ENCODE data around the gene MRPS18B. TPM values are rescaled to one million over a fixed set of nuclear protein-coding genes. Genes with fewer than 3 reads are reported as not detected.
A peak's percentile ranks its signal among the peaks of the same experiment; 100 is the strongest.

MRPS18B gene
- total and polyA plus RNA-seq, 2 of the 13 experiments (the other 11 are each of a cell fraction or from before 2014, with no cell fraction given) = 125 to 131 TPM

- TF ChIP-seq HOXA3 (CRISPR knock-in tag; IDR thresholded peaks at IDR 0.05) (no peak), SKIL (CRISPR knock-in tag; IDR thresholded peaks at IDR 0.05; ENCODE audit: borderline replicate concordance) (no peak), ZNF557 (CRISPR knock-in tag; IDR thresholded peaks at IDR 0.05) (no peak), AGO2 (optimal IDR thresholded peaks at IDR 0.05; ENCODE audit: low read depth, low read length) (peak; percentile 75), ZNF547 (CRISPR knock-in tag; IDR thresholded peaks at IDR 0.05) (no peak), CTCF (CRISPR knock-in tag; IDR thresholded peaks at IDR 0.05) (peak; percentile 22; the same call in 1 of the 2 replicates), GABPA (IDR thresholded peaks at IDR 0.05; ENCODE audit: low read depth, low read length) (no peak), GABPA (CRISPR knock-in tag; IDR thresholded peaks at IDR 0.05; ENCODE audit: low read depth) (no peak)
These were observed 5.4 kb upstream of the MRPS18B start (continued) for GRCh38 chr6:30612213-30612612.

DNA sequence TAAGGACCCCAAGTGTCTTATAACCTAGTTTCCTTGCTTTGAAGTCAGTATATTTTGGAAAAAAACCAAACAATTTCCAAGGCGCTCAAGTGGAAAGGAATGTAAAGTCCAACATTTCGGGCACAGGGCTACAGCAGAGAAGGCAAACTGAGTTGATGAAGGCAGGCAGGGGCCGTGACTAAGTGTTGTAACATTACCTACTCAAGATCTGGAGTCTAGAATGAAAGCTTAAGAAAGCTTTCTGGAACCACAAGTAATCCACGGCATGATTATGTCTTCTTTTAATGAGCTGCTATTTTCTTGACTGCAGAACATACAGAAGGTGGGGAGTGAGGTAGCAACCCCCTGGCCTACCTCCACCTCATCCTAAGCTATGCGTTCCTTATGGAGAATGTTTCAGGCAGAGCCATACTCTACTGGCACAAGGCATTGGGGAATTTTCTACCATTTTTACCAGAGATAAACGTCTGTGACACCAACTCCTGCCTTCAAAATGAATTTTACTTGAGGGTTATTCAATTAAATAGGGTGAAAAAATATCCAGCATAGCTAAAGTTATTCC lies 4.9 kb upstream of the MRPS18B start:
- H3K4me2 ChIP-seq (ENCODE audit: low read depth, low read length) = no peak overlapping the region
- ATAC-seq = no peak
- TF ChIP-seq ARNT2 (CRISPR knock-in tag; IDR thresholded peaks at IDR 0.05; ENCODE audit: low read depth) (no peak), THYN1 (CRISPR knock-in tag; IDR thresholded peaks at IDR 0.05; ENCODE audit: borderline replicate concordance, low read depth) (no peak), ZNF720 (CRISPR knock-in tag; IDR thresholded peaks at IDR 0.05) (no peak), REST (IDR thresholded peaks at IDR 0.05; ENCODE audit: borderline replicate concordance in 1 of 2, low read depth in 1 of 2, low read length in 2 of 2) (no peak), PRMT3 (CRISPR knock-in tag; IDR thresholded peaks at IDR 0.05; ENCODE audit: borderline replicate concordance, low read depth) (0 out of 2 replicates have a peak, but pooled peaks have one; percentile 47)
- TF ChIP-seq, protein P1, sequence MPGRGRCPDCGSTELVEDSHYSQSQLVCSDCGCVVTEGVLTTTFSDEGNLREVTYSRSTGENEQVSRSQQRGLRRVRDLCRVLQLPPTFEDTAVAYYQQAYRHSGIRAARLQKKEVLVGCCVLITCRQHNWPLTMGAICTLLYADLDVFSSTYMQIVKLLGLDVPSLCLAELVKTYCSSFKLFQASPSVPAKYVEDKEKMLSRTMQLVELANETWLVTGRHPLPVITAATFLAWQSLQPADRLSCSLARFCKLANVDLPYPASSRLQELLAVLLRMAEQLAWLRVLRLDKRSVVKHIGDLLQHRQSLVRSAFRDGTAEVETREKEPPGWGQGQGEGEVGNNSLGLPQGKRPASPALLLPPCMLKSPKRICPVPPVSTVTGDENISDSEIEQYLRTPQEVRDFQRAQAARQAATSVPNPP (CRISPR knock-in tag; IDR thresholded peaks at IDR 0.05) = no peak

More for the DNA sequence above, 4.9 kb upstream of the MRPS18B start:
- Histone ChIP-seq H3K4me1 (ENCODE audit: insufficient read depth, low read length) (peaks cover 22% of the 10 kb centered on the region), H2AFZ (ENCODE audit: low read length) (no peak overlapping the region), H3K4me3 (replicated peaks in 1 of 3; ENCODE audit: insufficient read depth in 1 of 3, low read depth in 2 of 3, low read length in 3 of 3) (no peak overlapping the region), H3K36me3 (replicated peaks in 1 of 2; ENCODE audit: control insufficient read depth in 1 of 2, insufficient read depth in 2 of 2, low read length in 2 of 2) (peaks cover 9 to 20% of the 10 kb centered on the region in 2 experiments), H4K20me1 (ENCODE audit: insufficient read depth, low read length) (peaks cover 12% of the 10 kb centered on the region), H3K79me2 (ENCODE audit: insufficient read depth, low read length) (peaks cover 25% of the 10 kb centered on the region), H3K9me3 (ENCODE audit: low read length) (no peaks in the 10 kb centered on the region), H3K27ac (ENCODE audit: extremely low read length, insufficient read depth, low read length) (no peak overlapping the region), H3K27me3 (ENCODE audit: control insufficient read depth in 1 of 2, insufficient read depth in 2 of 2, low read length in 2 of 2) (no peaks in the 10 kb centered on the region; a peak in 1 of 5 replicates), H3K9ac (ENCODE audit: insufficient read depth, low read depth, low read length) (no peak overlapping the region)
- FAIRE-seq (no peak), DNase-seq (ENCODE audit: low spot score) (no peak)
- ChIA-PET POLR2A (interaction anchor here (0.5 to 4.8 kb wide), 22 partner anchors 12 to 113 kb away, joined by 3 to 172 read pairs (median 5); partner anchors contain the start of genes ABCF1, ATAT1, C6orf136 and DHX16), CTCF (ENCODE audit: low intra/inter-chr PET ratio, low total read pairs) (no interaction called here)
- in situ Hi-C loops (cut with HindIII; ENCODE audit: extremely low pct_ligation_motif_present, low pct_unique_long_range_greater_than_20kb) = no loop called here
- no TSS peak for BruUV-seq (replicated peaks)
- intact Hi-C loops (cut with micrococcal nuclease; ENCODE audit: unreplicated experiment) = no loop called here
- WGBS (ENCODE audit: low lambda C conversion rate) = 83% methylated on average over 6 of the region's 6 CpGs

Data from HepG2 (cell line).